HG03064 (cell line): ENCODE measurements around the gene SLC6A3.
"Not testable (repeated sequence)": the region's sequence is repeated elsewhere in the genome, so short reads cannot be mapped to it uniquely, and the experiment has no call there.

Experiments
- ATAC-seq: cut with Tn5 transposase; IDR thresholded peaks from one replicate; pipeline ENCODE4 v1.9.1; 2021; ENCODE audit warnings: low read depth; ENCODE audit not compliant: unreplicated experiment

Gene SLC6A3

GRCh38 chr5:1478271-1479035 lies 33.2 kb upstream of the SLC6A3 start:
- ATAC-seq, result no peak

GRCh38 chr5:1477341-1477740 lies 32.1 kb upstream of the SLC6A3 start:
- ATAC-seq, result no peak

- ATAC-seq, result no peak
These were observed 31.7 kb upstream of the SLC6A3 start for GRCh38 chr5:1476967-1477310.

GRCh38 chr5:1476181-1476966 lies 31.1 kb upstream of the SLC6A3 start:
- no peak for ATAC-seq

GRCh38 chr5:1475544-1475900 lies 30.3 kb upstream of the SLC6A3 start:
- not testable (repeated sequence) for ATAC-seq

GRCh38 chr5:1474866-1475543 lies 29.8 kb upstream of the SLC6A3 start:
- no peak for ATAC-seq

- no peak for ATAC-seq
These were observed 29.1 kb upstream of the SLC6A3 start for GRCh38 chr5:1474183-1474839.

GRCh38 chr5:1473746-1474145 lies 28.5 kb upstream of the SLC6A3 start:
- ATAC-seq, result no peak

GRCh38 chr5:1472964-1473628 lies 27.9 kb upstream of the SLC6A3 start:
- no peak for ATAC-seq

- ATAC-seq, result no peak
These were observed 27.0 kb upstream of the SLC6A3 start for GRCh38 chr5:1471997-1472963.

GRCh38 chr5:1471240-1471853 lies 26.1 kb upstream of the SLC6A3 start:
- ATAC-seq, result no peak

GRCh38 chr5:1470762-1471211 lies 25.5 kb upstream of the SLC6A3 start:
- ATAC-seq, result no peak

GRCh38 chr5:1468629-1469527 lies 23.6 kb upstream of the SLC6A3 start:
- no peak for ATAC-seq

GRCh38 chr5:1468247-1468612 lies 23.0 kb upstream of the SLC6A3 start:
- no peak for ATAC-seq

- no peak for ATAC-seq
These were observed 22.4 kb upstream of the SLC6A3 start for GRCh38 chr5:1467341-1468246.

- ATAC-seq, result no peak
These were observed 21.5 kb upstream of the SLC6A3 start for GRCh38 chr5:1466631-1467265.
